WTC11 (cell line): Measurements from ENCODE around the gene GABRP. TPM values are rescaled to one million over a fixed set of nuclear protein-coding genes. Genes with fewer than 3 reads are reported as not detected.
"Not testable (repeated sequence)": the region's sequence is repeated elsewhere in the genome, so short reads cannot be mapped to it uniquely, and the experiment has no call there.

Source experiments
- ATAC-seq: fragments of 200-7000 bp; cut with Tn5 transposase; 2 replicates; pipeline ENCODE4 v1.10.0; 2021; ENCODE audit warnings: mild to moderate bottlenecking, moderate library complexity
- CTCF ChIA-PET: fragments of 300-600 bp; sonication (Branson Sonifier 250); formaldehyde crosslinking; loops from one replicate; lab custom pipeline; 2021; ENCODE audit warnings: antibody characterized with exemption; lab: Charles Lee
- POLR2A ChIA-PET: fragments of 350-600 bp; sonication (Branson Sonifier 250); formaldehyde crosslinking; loops from one replicate; lab custom pipeline; 2021; ENCODE audit warnings: antibody characterized with exemption; lab: Charles Lee
- DNase-seq: peaks from one replicate; pipeline ENCODE4 v3.0.0; 2021; ENCODE audit warnings: low spot score
- H3K27ac Mint-ChIP-seq: 2 replicates; pipeline ENCODE4 v1.8.0; 2021; ENCODE audit warnings: mixed read lengths
- H3K27me3 Mint-ChIP-seq: 2 replicates; pipeline ENCODE4 v1.8.0; 2021; ENCODE audit warnings: low read depth, mild to moderate bottlenecking, moderate library complexity, mixed read lengths
- H3K36me3 Mint-ChIP-seq: 2 replicates; pipeline ENCODE4 v1.8.0; 2021; ENCODE audit warnings: mixed read lengths
- H3K4me1 Mint-ChIP-seq: 2 replicates; pipeline ENCODE4 v1.8.0; 2022; ENCODE audit warnings: mixed read lengths
- H3K4me3 Mint-ChIP-seq: 2 replicates; pipeline ENCODE4 v1.8.0; 2021; ENCODE audit warnings: mild to moderate bottlenecking, moderate library complexity, mixed read lengths
- H3K9me3 Mint-ChIP-seq: 2 replicates; pipeline ENCODE4 v1.8.0; 2021; ENCODE audit warnings: mixed read lengths
- CBFB ChIP-seq: sonication (generic); formaldehyde crosslinking; IDR thresholded peaks from 2 replicates; pipeline ENCODE4 v1.8.1; 2022; ENCODE audit warnings: mild to moderate bottlenecking, low read depth, missing genetic modification reagents
- CREB1 ChIP-seq: sonication (generic); formaldehyde crosslinking; IDR thresholded peaks from 2 replicates; pipeline ENCODE4 v1.8.0; 2023; ENCODE audit warnings: mild to moderate bottlenecking, missing genetic modification reagents
- CREM ChIP-seq: sonication (generic); formaldehyde crosslinking; IDR thresholded peaks from 2 replicates; pipeline ENCODE4 v1.8.1; 2022; ENCODE audit warnings: mild to moderate bottlenecking, missing genetic modification reagents, moderate library complexity
- ERG ChIP-seq: fragments of 250-450 bp; sonication (Bioruptor Pico); IDR thresholded peaks from 2 replicates; pipeline ENCODE4 v1.8.0; 2021; ENCODE audit warnings: mild to moderate bottlenecking
- FOXK1 ChIP-seq: sonication (generic); formaldehyde crosslinking; IDR thresholded peaks from 2 replicates; pipeline ENCODE4 v1.8.0; 2022; ENCODE audit warnings: mild to moderate bottlenecking, moderate library complexity, missing genetic modification reagents
- MXD4 ChIP-seq: fragments of 250-450 bp; sonication (Bioruptor Pico); IDR thresholded peaks from 2 replicates; pipeline ENCODE4 v1.8.0; 2021; ENCODE audit warnings: mild to moderate bottlenecking, moderate library complexity, borderline replicate concordance
- NR1H2 ChIP-seq: sonication (generic); formaldehyde crosslinking; IDR thresholded peaks from 2 replicates; pipeline ENCODE4 v1.9.0; 2021; ENCODE audit warnings: mild to moderate bottlenecking, moderate library complexity, missing genetic modification reagents
- PRRX2 ChIP-seq: fragments of 250-450 bp; sonication (Bioruptor Pico); IDR thresholded peaks from 2 replicates; pipeline ENCODE4 v1.8.0; 2021; ENCODE audit warnings: mild to moderate bottlenecking
- SMAD4 ChIP-seq: sonication (generic); formaldehyde crosslinking; IDR thresholded peaks from 2 replicates; pipeline ENCODE4 v1.8.0; 2022; ENCODE audit warnings: mild to moderate bottlenecking, missing genetic modification reagents
- SOX15 ChIP-seq: fragments of 250-450 bp; sonication (Bioruptor Pico); IDR thresholded peaks from 2 replicates; pipeline ENCODE4 v1.9.0; 2021; ENCODE audit warnings: mild to moderate bottlenecking
- ZNF219 ChIP-seq: sonication (generic); formaldehyde crosslinking; IDR thresholded peaks from 2 replicates; pipeline ENCODE4 v1.8.0; 2023; ENCODE audit warnings: missing genetic modification reagents, mild to moderate bottlenecking, borderline replicate concordance
- ZNF396 ChIP-seq: fragments of 250-450 bp; sonication (Bioruptor Pico); IDR thresholded peaks from 2 replicates; pipeline ENCODE4 v1.8.0; 2021; ENCODE audit warnings: mild to moderate bottlenecking, moderate library complexity, borderline replicate concordance
- ZNF512 ChIP-seq: sonication (generic); formaldehyde crosslinking; IDR thresholded peaks from 2 replicates; pipeline ENCODE4 v1.8.1; 2022; ENCODE audit warnings: missing genetic modification reagents, borderline replicate concordance
- ZNF532 ChIP-seq: fragments of 250-450 bp; sonication (Bioruptor Pico); IDR thresholded peaks from 2 replicates; pipeline ENCODE4 v1.9.0; 2021; ENCODE audit warnings: mild to moderate bottlenecking, borderline replicate concordance
- ZNF671 ChIP-seq: fragments of 250-450 bp; sonication (Bioruptor Pico); IDR thresholded peaks from 2 replicates; pipeline ENCODE4 v1.8.0; 2021; ENCODE audit warnings: mild to moderate bottlenecking
- ZSCAN18 ChIP-seq: fragments of 250-450 bp; sonication (Bioruptor Pico); IDR thresholded peaks from 2 replicates; pipeline ENCODE4 v2.1.2; 2022; ENCODE audit warnings: mild to moderate bottlenecking, moderate library complexity
- total RNA-seq: library from RNA; stranded (reverse); gene quantifications from 3 replicates; pipeline ENCODE4 v1.2.3, GENCODE V29; 2021
- TF ChIP-seq, protein P1 (sequence below): sonication (generic); formaldehyde crosslinking; IDR thresholded peaks from 2 replicates; pipeline ENCODE4 v1.8.1; 2023; ENCODE audit warnings: mild to moderate bottlenecking, moderate library complexity, missing genetic modification reagents
- TF ChIP-seq, protein P2 (sequence below): fragments of 200-600 bp; IDR thresholded peaks from 2 replicates; pipeline ENCODE4 v1.8.0; 2022; ENCODE audit warnings: antibody characterized with exemption

The GABRP gene
- total RNA-seq, 1 experiment from 2014 or later = 4.8 TPM

- no peak for TF ChIP-seq SOX15
- peak; percentile 32; the same call in 1 of the 2 replicates for TF ChIP-seq CREM (CRISPR knock-in tag)
- 0 out of 2 replicates have a peak, but pooled peaks have one; percentile 5 for TF ChIP-seq ZNF671
Observed at GRCh38 chr5:170761708-170762066, 21.8 kb upstream of the GABRP start (continued).

- peak; percentile 93 for TF ChIP-seq ZNF532 (CRISPR knock-in tag)
- peak; percentile 61; the same call in 1 of the 2 replicates for TF ChIP-seq ERG (CRISPR knock-in tag)
- 0 out of 2 replicates have a peak, but pooled peaks have one; percentile 36 for TF ChIP-seq MXD4 (CRISPR knock-in tag)
- 0 out of 2 replicates have a peak, but pooled peaks have one; percentile 31 for TF ChIP-seq ZNF396 (CRISPR knock-in tag)
- Mint-ChIP-seq H3K4me1 (peaks cover 23% of the 10 kb centered on the region), H3K36me3 (peaks cover 12% of the 10 kb centered on the region), H3K4me3 (peak overlapping the region; percentile 44; the same call in 1 of the 2 replicates)
- not testable (repeated sequence) for DNase-seq, H3K9me3 Mint-ChIP-seq, H3K27ac Mint-ChIP-seq, ATAC-seq, H3K27me3 Mint-ChIP-seq
- ChIA-PET CTCF (interaction anchor here (0.7 to 2.9 kb wide), 4 partner anchors 11 to 29 kb away, joined by 3 to 20 read pairs (median 12); no protein-coding TSS in a partner anchor), POLR2A (interaction anchor here (0.6 kb wide), 1 partner anchor 16 kb away, joined by 3 read pairs; no protein-coding TSS in a partner anchor)
Observed at GRCh38 chr5:170762298-170762697, 21.2 kb upstream of the GABRP start.

- POLR2A ChIA-PET = interaction anchor here (1.0 kb wide), 1 partner anchor 23 kb away, joined by 3 read pairs; no protein-coding TSS in a partner anchor
- CTCF ChIA-PET, H3K27me3 Mint-ChIP-seq, H3K36me3 Mint-ChIP-seq, H3K9me3 Mint-ChIP-seq, H3K27ac Mint-ChIP-seq, ATAC-seq, DNase-seq, H3K4me3 Mint-ChIP-seq: not testable (repeated sequence)
- peaks cover 27% of the 10 kb centered on the region for H3K4me1 Mint-ChIP-seq
Observed at GRCh38 chr5:170765868-170766267, 17.7 kb upstream of the GABRP start.

GRCh38 chr5:170769246-170769645 is 14.3 kb upstream of the GABRP start:
- peaks cover 5% of the 10 kb centered on the region; the same call in 1 of the 2 replicates for H3K36me3 Mint-ChIP-seq
- H3K27ac Mint-ChIP-seq = no peak overlapping the region; the same call in 1 of the 2 replicates
- TF ChIP-seq CREB1 (no peak), CBFB (CRISPR knock-in tag) (no peak), NR1H2 (no peak), PRRX2 (CRISPR knock-in tag) (no peak), ZNF219 (CRISPR knock-in tag) (no peak), ZSCAN18 (no peak), SMAD4 (CRISPR knock-in tag) (no peak), FOXK1 (CRISPR knock-in tag) (no peak), ZNF512 (no peak)
- TF ChIP-seq, protein P1, sequence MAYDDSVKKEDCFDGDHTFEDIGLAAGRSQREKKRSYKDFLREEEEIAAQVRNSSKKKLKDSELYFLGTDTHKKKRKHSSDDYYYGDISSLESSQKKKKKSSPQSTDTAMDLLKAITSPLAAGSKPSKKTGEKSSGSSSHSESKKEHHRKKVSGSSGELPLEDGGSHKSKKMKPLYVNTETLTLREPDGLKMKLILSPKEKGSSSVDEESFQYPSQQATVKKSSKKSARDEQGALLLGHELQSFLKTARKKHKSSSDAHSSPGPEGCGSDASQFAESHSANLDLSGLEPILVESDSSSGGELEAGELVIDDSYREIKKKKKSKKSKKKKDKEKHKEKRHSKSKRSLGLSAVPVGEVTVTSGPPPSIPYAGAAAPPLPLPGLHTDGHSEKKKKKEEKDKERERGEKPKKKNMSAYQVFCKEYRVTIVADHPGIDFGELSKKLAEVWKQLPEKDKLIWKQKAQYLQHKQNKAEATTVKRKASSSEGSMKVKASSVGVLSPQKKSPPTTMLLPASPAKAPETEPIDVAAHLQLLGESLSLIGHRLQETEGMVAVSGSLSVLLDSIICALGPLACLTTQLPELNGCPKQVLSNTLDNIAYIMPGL (CRISPR knock-in tag) = no peak
- TF ChIP-seq, protein P2, sequence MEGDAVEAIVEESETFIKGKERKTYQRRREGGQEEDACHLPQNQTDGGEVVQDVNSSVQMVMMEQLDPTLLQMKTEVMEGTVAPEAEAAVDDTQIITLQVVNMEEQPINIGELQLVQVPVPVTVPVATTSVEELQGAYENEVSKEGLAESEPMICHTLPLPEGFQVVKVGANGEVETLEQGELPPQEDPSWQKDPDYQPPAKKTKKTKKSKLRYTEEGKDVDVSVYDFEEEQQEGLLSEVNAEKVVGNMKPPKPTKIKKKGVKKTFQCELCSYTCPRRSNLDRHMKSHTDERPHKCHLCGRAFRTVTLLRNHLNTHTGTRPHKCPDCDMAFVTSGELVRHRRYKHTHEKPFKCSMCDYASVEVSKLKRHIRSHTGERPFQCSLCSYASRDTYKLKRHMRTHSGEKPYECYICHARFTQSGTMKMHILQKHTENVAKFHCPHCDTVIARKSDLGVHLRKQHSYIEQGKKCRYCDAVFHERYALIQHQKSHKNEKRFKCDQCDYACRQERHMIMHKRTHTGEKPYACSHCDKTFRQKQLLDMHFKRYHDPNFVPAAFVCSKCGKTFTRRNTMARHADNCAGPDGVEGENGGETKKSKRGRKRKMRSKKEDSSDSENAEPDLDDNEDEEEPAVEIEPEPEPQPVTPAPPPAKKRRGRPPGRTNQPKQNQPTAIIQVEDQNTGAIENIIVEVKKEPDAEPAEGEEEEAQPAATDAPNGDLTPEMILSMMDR = no peak

More at GRCh38 chr5:170769246-170769645, 14.3 kb upstream of the GABRP start:
- Mint-ChIP-seq H3K9me3 (peaks cover 6% of the 10 kb centered on the region; the same call in 1 of the 2 replicates), H3K4me3 (no peak overlapping the region), H3K27me3 (peaks cover 3% of the 10 kb centered on the region; the same call in 1 of the 2 replicates), H3K4me1 (peaks cover 52% of the 10 kb centered on the region)
- ChIA-PET POLR2A (interaction anchor here (1.0 to 1.7 kb wide), 2 partner anchors 18 to 23 kb away, joined by 4 to 5 read pairs; no protein-coding TSS in a partner anchor), CTCF (interaction anchor here (1.1 to 3.6 kb wide), 8 partner anchors 9 to 137 kb away, joined by 3 to 62 read pairs (median 10); partner anchors contain the start of gene GABRP)
- ATAC-seq (no peak), DNase-seq (no peak)
